ENCODE measurements around the gene DZIP1.
"Not testable (repeated sequence)": the region's sequence is repeated elsewhere in the genome, so short reads cannot be mapped to it uniquely, and the experiment has no call there.

The DZIP1 gene

GRCh38 chr13:95571941-95572340, 72.6 kb downstream of the DZIP1 start:
- no peak for TF ChIP-seq CTCF (conservative IDR thresholded peaks at IDR 0.05)
- TF ChIP-seq ZFX (IDR thresholded peaks at IDR 0.05) = no peak
- no peak overlapping the region for H3K27ac ChIP-seq

- H3K27ac ChIP-seq = no peak overlapping the region
- TF ChIP-seq CTCF (conservative IDR thresholded peaks at IDR 0.05) = no peak
- TF ChIP-seq ZFX (IDR thresholded peaks at IDR 0.05) = no peak
These were observed 74.5 kb downstream of the DZIP1 start for GRCh38 chr13:95570016-95570415.

- no peak overlapping the region for H3K27ac ChIP-seq
- TF ChIP-seq CTCF (conservative IDR thresholded peaks at IDR 0.05) (no peak), ZFX (IDR thresholded peaks at IDR 0.05) (no peak)
These were observed 76.4 kb downstream of the DZIP1 start for GRCh38 chr13:95568131-95568530.

- not testable (repeated sequence) for H3K27ac ChIP-seq
These were observed 78.7 kb downstream of the DZIP1 start for GRCh38 chr13:95565758-95566157.

GRCh38 chr13:95564733-95565291, 79.7 kb downstream of the DZIP1 start:
- TF ChIP-seq CTCF (conservative IDR thresholded peaks at IDR 0.05) (no peak), ZFX (IDR thresholded peaks at IDR 0.05) (no peak)
- H3K27ac ChIP-seq = no peak overlapping the region

GRCh38 chr13:95564091-95564490, 80.4 kb downstream of the DZIP1 start:
- no peak; the same call in 1 of the 2 replicates for TF ChIP-seq CTCF (conservative IDR thresholded peaks at IDR 0.05)
- no peak for TF ChIP-seq ZFX (IDR thresholded peaks at IDR 0.05)
- H3K27ac ChIP-seq = no peak overlapping the region

- TF ChIP-seq CTCF (conservative IDR thresholded peaks at IDR 0.05) (no peak), ZFX (IDR thresholded peaks at IDR 0.05) (no peak)
- H3K27ac ChIP-seq = no peak overlapping the region
These were observed 84.1 kb downstream of the DZIP1 start for GRCh38 chr13:95560387-95560786.

- H3K27ac ChIP-seq = no peak overlapping the region
- no peak for TF ChIP-seq CTCF (conservative IDR thresholded peaks at IDR 0.05)
- no peak for TF ChIP-seq ZFX (IDR thresholded peaks at IDR 0.05)
These were observed 85.4 kb downstream of the DZIP1 start for GRCh38 chr13:95559100-95559499.

Data from C4-2B (cell line).